Posterior cingulate gyrus (tissue), 11 donors: ENCODE data around the gene SEM1.
"Not testable (repeated sequence)": the region's sequence is repeated elsewhere in the genome, so short reads cannot be mapped to it uniquely, and the experiment has no call there.

Source experiments
- DNase-seq, 10 donors: peaks; one replicate each; pipeline versions ENCODE4 v3.0.0 to v3.0.0-alpha.2; 2020 to 2021; ENCODE audit warnings: mixed read lengths in 3 of 10
- intact Hi-C: fragments of 100-400 bp; cut with DNase I; formaldehyde crosslinking; loops from one replicate; pipeline ENCODE4 v1.15.1; 2023

Gene SEM1

GRCh38 chr7:96707901-96708774, 1.5 kb downstream of the SEM1 start:
- intact Hi-C loops, result no loop called here

GRCh38 chr7:96701258-96701657, 8.4 kb downstream of the SEM1 start:
- DNase-seq, result no peak
- intact Hi-C loops, result no loop called here

More at GRCh38 chr7:96707901-96708774, 1.5 kb downstream of the SEM1 start:
- DNase-seq, result no peak

- no peak for DNase-seq
Measured at GRCh38 chr7:96700516-96700915, 9.1 kb downstream of the SEM1 start.

GRCh38 chr7:96699219-96699871, 10.3 kb downstream of the SEM1 start:
- no peak for DNase-seq
- intact Hi-C loops, result no loop called here

More at GRCh38 chr7:96700516-96700915, 9.1 kb downstream of the SEM1 start:
- intact Hi-C loops, result no loop called here

GRCh38 chr7:96698449-96698848, 11.2 kb downstream of the SEM1 start:
- intact Hi-C loops, result not testable (repeated sequence)

GRCh38 chr7:96697822-96698221, 11.8 kb downstream of the SEM1 start:
- DNase-seq, result no peak
- intact Hi-C loops, result no loop called here

More at GRCh38 chr7:96698449-96698848, 11.2 kb downstream of the SEM1 start:
- DNase-seq, result not testable (repeated sequence)

GRCh38 chr7:96695581-96695980, 14.1 kb downstream of the SEM1 start:
- intact Hi-C loops, result no loop called here
- DNase-seq, result no peak

GRCh38 chr7:96694082-96694481, 15.6 kb downstream of the SEM1 start:
- DNase-seq, result no peak
- intact Hi-C loops, result no loop called here

- intact Hi-C loops, result no loop called here
- DNase-seq, result no peak
Measured at GRCh38 chr7:96691702-96692101, 17.9 kb downstream of the SEM1 start.

- no peak for DNase-seq
- intact Hi-C loops, result no loop called here
Measured at GRCh38 chr7:96689414-96689813, 20.2 kb downstream of the SEM1 start.

- no peak for DNase-seq
- intact Hi-C loops, result no loop called here
Measured at GRCh38 chr7:96686305-96686704, 23.3 kb downstream of the SEM1 start.

- no peak for DNase-seq
- intact Hi-C loops, result no loop called here
Measured at GRCh38 chr7:96685755-96686154, 23.9 kb downstream of the SEM1 start.

GRCh38 chr7:96685353-96685752, 24.3 kb downstream of the SEM1 start:
- no peak for DNase-seq
- intact Hi-C loops, result no loop called here

- DNase-seq, result no peak
- intact Hi-C loops, result no loop called here
Measured at GRCh38 chr7:96679886-96680285, 29.8 kb downstream of the SEM1 start.

GRCh38 chr7:96676919-96677318, 32.7 kb downstream of the SEM1 start:
- no peak for DNase-seq
- intact Hi-C loops, result no loop called here

GRCh38 chr7:96675548-96675947, 34.1 kb downstream of the SEM1 start:
- intact Hi-C loops, result no loop called here
- DNase-seq, result no peak

- DNase-seq, result no peak
- intact Hi-C loops, result no loop called here
Measured at GRCh38 chr7:96674565-96674964, 35.1 kb downstream of the SEM1 start.

GRCh38 chr7:96671854-96672253, 37.8 kb downstream of the SEM1 start:
- intact Hi-C loops, result no loop called here
- DNase-seq, result no peak

- no peak for DNase-seq
- intact Hi-C loops, result no loop called here
Measured at GRCh38 chr7:96670338-96671289, 39.0 kb downstream of the SEM1 start.

- no peak for DNase-seq
- intact Hi-C loops, result no loop called here
Measured at GRCh38 chr7:96669812-96670211, 39.8 kb downstream of the SEM1 start.

GRCh38 chr7:96667026-96667425, 42.6 kb downstream of the SEM1 start:
- DNase-seq, result no peak

More at GRCh38 chr7:96667026-96667425, 42.6 kb downstream of the SEM1 start:
- intact Hi-C loops, result no loop called here
